Hematopoietic multipotent progenitor cell treated with erythropoietin and hydrocortisone succinate and interleukin-3 and kit ligand, for 8 days (in vitro differentiated cells): Measurements from ENCODE around the gene WNT1.

Experiments used
- DNase-seq: peaks from one replicate; pipeline ENCODE4 v3.0.0-alpha.2; 2015

WNT1 gene

DNA sequence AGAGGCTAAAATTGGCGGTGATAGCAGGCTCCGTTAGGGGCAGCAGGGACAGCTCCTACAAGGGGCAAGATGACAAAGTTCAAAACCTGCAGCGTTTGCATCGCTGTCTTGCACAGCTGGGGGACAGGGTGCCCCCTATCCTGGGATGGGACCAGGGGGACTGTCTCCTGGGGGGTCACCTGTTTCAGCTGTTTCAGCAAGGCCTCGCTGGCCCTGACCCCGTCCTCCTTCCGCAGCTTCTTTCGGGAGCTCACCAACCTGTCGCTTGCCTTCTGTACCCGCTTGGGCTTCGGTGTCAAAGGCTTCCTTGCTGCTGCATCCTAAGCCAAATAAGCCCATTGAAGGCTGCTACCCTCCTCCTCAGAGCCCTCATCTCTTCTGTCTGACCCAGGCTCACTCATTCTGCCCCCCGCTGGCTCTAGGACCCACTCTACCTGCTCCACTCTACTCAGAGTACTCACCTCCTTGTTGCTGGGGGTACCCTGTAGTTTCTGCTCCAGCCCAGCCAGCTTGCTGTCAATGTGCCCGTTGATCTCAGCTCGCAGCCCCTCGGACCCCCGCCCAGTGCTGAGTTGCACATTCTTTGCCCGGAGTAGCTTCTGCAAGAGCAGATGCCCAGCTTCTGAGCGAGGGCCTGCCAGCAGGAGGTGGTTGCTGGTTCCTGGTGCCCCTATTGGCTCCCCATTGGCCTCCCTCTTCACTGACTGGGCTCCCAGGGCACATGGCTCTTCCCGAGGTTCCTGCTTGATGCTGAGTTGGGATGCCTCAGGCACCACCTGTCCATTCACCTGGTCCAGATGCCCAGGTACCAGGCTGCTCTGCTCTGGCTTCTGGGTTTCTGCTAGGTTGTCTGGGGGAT is 52.8 kb downstream of the WNT1 start:
- no peak for DNase-seq

DNA sequence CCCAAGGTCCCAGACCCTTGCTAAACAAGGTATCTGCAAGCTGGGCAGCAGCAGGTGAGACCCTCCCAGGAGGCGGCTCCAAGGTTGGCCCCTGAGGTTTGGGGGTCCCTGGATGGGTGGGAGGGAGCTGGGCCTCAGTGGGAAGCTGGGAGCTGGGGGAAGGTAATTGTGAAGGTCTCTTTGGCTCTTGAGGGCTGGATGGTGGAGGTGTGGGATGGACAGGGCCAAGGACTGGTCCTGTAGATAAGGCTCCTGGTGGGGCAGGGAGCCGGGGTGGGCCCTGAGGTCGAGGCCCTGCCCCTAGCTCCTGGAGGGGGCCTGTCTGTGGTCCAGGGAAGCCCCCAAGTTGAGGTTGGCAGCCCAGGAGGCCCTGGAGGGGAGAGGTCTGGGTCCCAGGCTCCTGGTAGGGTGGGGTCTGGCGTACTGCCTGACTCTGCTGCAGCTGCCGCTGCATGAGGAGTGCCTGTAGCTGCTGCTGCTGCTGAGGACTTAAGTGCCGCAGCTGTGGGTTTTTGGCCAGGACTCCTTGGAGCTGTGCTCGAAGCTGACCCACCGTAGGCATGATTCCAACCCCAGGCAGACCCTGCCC is 53.5 kb downstream of the WNT1 start:
- no peak for DNase-seq
